Measurements from ENCODE around the gene SH3RF3.

SH3RF3 gene

GRCh38 chr2:109244304-109244582, 115.2 kb downstream of the SH3RF3 start:
- Histone ChIP-seq H3K4me1 (ENCODE audit: control insufficient read depth, insufficient read depth, low read length) (peaks cover 58% of the 10 kb centered on the region), H3K9ac (ENCODE audit: low read depth, low read length) (no peak overlapping the region), H3K4me2 (ENCODE audit: low read length) (no peak overlapping the region), H3K9me3 (replicated peaks; ENCODE audit: low read length) (no peaks in the 10 kb centered on the region), H3K36me3 (ENCODE audit: insufficient read depth, low read length) (no peaks in the 10 kb centered on the region), H3K4me3 (ENCODE audit: low read length) (no peak overlapping the region), H3K27me3 (ENCODE audit: control insufficient read depth, insufficient read depth, low read length) (no peaks in the 10 kb centered on the region)

GRCh38 chr2:109244750-109245382, 115.9 kb downstream of the SH3RF3 start:
- no peaks in the 10 kb centered on the region for H3K27me3 ChIP-seq (ENCODE audit: control insufficient read depth, insufficient read depth, low read length)
- no peak overlapping the region for H3K4me3 ChIP-seq (ENCODE audit: low read length)
- H3K36me3 ChIP-seq (ENCODE audit: insufficient read depth, low read length): no peaks in the 10 kb centered on the region
- peaks cover 52% of the 10 kb centered on the region for H3K4me1 ChIP-seq (ENCODE audit: control insufficient read depth, insufficient read depth, low read length)
- H3K4me2 ChIP-seq (ENCODE audit: low read length): no peak overlapping the region
- no peaks in the 10 kb centered on the region for H3K9me3 ChIP-seq (replicated peaks; ENCODE audit: low read length)
- no peak overlapping the region for H3K9ac ChIP-seq (ENCODE audit: low read depth, low read length)

DNA sequence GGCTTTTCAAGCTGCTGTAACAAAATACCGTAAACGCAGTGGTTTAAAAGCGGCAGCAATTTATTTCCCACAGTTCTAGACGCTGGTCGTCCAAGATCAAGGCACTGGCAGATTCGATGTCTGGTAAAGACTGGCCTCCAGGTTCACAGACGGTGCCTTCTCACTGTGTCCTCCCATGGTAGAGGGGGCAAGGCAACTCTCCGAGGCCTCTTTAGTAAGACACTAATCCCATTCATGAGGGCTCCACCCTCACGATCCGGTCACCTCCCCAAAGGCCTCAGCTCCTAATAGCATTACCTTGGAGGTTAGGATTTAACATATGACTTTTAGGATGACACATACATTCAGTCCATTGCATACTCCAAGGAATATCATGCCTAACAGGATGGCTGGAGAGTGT, 117.2 kb downstream of the SH3RF3 start:
- H3K4me2 ChIP-seq (ENCODE audit: low read length): no peak overlapping the region
- H3K9ac ChIP-seq (ENCODE audit: low read depth, low read length): no peak overlapping the region
- no peaks in the 10 kb centered on the region for H3K27me3 ChIP-seq (ENCODE audit: control insufficient read depth, insufficient read depth, low read length)
- H3K9me3 ChIP-seq (replicated peaks; ENCODE audit: low read length): no peaks in the 10 kb centered on the region
- no peak overlapping the region for H3K4me3 ChIP-seq (ENCODE audit: low read length)
- peaks cover 40% of the 10 kb centered on the region for H3K4me1 ChIP-seq (ENCODE audit: control insufficient read depth, insufficient read depth, low read length)
- H3K36me3 ChIP-seq (ENCODE audit: insufficient read depth, low read length): no peaks in the 10 kb centered on the region

DNA sequence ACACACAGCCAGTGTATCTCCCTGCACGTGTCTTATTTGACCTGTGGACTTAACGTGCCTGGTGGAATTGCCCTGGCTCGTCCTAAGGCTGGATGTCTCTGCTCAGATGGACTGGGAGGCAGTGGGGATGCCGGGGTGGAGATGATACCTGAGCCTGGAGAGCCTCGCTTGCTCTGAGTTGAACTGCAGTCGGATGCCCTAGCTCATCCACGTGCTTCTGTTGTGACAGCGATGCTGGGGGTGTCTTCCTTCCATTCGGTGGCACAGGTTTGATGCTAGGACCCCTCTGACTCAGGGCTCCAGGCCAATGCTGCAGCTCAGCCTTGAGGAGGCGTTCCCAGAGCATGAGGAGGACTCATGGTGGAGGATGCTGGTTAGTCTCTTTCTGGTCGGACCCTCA, 117.6 kb downstream of the SH3RF3 start:
- H3K9me3 ChIP-seq (replicated peaks; ENCODE audit: low read length): no peaks in the 10 kb centered on the region
- no peak overlapping the region for H3K4me2 ChIP-seq (ENCODE audit: low read length)
- peaks cover 35% of the 10 kb centered on the region for H3K4me1 ChIP-seq (ENCODE audit: control insufficient read depth, insufficient read depth, low read length)
- H3K27me3 ChIP-seq (ENCODE audit: control insufficient read depth, insufficient read depth, low read length): no peaks in the 10 kb centered on the region
- no peaks in the 10 kb centered on the region for H3K36me3 ChIP-seq (ENCODE audit: insufficient read depth, low read length)
- no peak overlapping the region for H3K9ac ChIP-seq (ENCODE audit: low read depth, low read length)
- H3K4me3 ChIP-seq (ENCODE audit: low read length): no peak overlapping the region

DNA sequence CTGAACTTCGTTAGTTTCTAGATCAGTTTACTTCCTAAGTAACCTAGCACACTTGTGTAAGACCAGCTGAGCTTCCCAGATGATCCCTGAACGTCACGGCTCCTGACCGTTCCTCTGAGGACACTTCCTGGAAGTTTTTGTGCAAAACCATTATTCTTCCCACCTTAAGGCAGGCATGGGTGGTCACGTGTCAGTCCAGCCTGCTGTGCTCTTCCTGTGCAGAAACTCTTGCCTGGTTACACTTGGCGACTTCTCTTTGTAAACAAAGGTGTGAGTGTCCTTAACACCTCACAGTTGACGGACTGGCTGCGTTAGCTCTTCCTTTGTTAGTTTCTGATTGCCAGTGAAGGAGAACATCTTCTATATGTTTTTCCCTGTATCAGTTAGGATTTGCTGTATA, 118.3 kb downstream of the SH3RF3 start:
- Histone ChIP-seq H3K9me3 (replicated peaks; ENCODE audit: low read length) (no peaks in the 10 kb centered on the region), H3K4me3 (ENCODE audit: low read length) (no peak overlapping the region), H3K4me2 (ENCODE audit: low read length) (no peak overlapping the region), H3K9ac (ENCODE audit: low read depth, low read length) (no peak overlapping the region), H3K36me3 (ENCODE audit: insufficient read depth, low read length) (no peaks in the 10 kb centered on the region), H3K4me1 (ENCODE audit: control insufficient read depth, insufficient read depth, low read length) (peaks cover 28% of the 10 kb centered on the region), H3K27me3 (ENCODE audit: control insufficient read depth, insufficient read depth, low read length) (no peaks in the 10 kb centered on the region)

- Histone ChIP-seq H3K9ac (ENCODE audit: low read depth, low read length) (no peak overlapping the region), H3K4me1 (ENCODE audit: control insufficient read depth, insufficient read depth, low read length) (peaks cover 23% of the 10 kb centered on the region), H3K36me3 (ENCODE audit: insufficient read depth, low read length) (no peaks in the 10 kb centered on the region), H3K4me2 (ENCODE audit: low read length) (no peak overlapping the region), H3K27me3 (ENCODE audit: control insufficient read depth, insufficient read depth, low read length) (no peaks in the 10 kb centered on the region), H3K4me3 (ENCODE audit: low read length) (no peak overlapping the region), H3K9me3 (replicated peaks; ENCODE audit: low read length) (no peaks in the 10 kb centered on the region)
Observed at GRCh38 chr2:109247812-109248211, 118.8 kb downstream of the SH3RF3 start.

DNA sequence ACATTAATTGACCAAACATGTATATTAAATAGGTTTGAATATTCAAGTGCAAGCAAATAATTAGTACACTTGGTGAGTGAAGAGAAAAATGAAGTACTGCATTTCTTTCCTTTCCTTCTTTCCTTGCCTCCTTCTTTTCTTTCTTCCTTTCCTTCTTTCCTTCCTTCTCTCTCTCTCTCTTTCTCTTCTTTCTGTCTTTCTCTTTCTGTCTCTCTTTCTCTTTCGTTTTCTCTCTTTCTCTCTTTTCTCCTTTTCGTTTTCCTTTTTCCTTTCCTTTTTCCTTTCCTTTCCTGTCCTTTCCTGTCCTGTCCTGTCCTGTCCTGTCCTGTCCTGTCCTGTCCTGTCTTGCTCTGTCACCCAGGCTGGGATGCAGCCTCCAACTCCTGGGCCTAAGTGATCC, 119.6 kb downstream of the SH3RF3 start:
- Histone ChIP-seq H3K4me2 (ENCODE audit: low read length) (no peak overlapping the region), H3K27me3 (ENCODE audit: control insufficient read depth, insufficient read depth, low read length) (no peaks in the 10 kb centered on the region), H3K9me3 (replicated peaks; ENCODE audit: low read length) (no peaks in the 10 kb centered on the region), H3K9ac (ENCODE audit: low read depth, low read length) (no peak overlapping the region), H3K36me3 (ENCODE audit: insufficient read depth, low read length) (no peaks in the 10 kb centered on the region), H3K4me1 (ENCODE audit: control insufficient read depth, insufficient read depth, low read length) (peaks cover 20% of the 10 kb centered on the region), H3K4me3 (ENCODE audit: low read length) (no peak overlapping the region)

GRCh38 chr2:109253217-109253616, 124.2 kb downstream of the SH3RF3 start:
- no peaks in the 10 kb centered on the region for H3K36me3 ChIP-seq (ENCODE audit: insufficient read depth, low read length)
- H3K9me3 ChIP-seq (replicated peaks; ENCODE audit: low read length): no peaks in the 10 kb centered on the region
- H3K4me3 ChIP-seq (ENCODE audit: low read length): no peak overlapping the region
- H3K4me1 ChIP-seq (ENCODE audit: control insufficient read depth, insufficient read depth, low read length): peaks cover 20% of the 10 kb centered on the region
- H3K4me2 ChIP-seq (ENCODE audit: low read length): no peak overlapping the region
- H3K27me3 ChIP-seq (ENCODE audit: control insufficient read depth, insufficient read depth, low read length): no peaks in the 10 kb centered on the region
- no peak overlapping the region for H3K9ac ChIP-seq (ENCODE audit: low read depth, low read length)

DNA sequence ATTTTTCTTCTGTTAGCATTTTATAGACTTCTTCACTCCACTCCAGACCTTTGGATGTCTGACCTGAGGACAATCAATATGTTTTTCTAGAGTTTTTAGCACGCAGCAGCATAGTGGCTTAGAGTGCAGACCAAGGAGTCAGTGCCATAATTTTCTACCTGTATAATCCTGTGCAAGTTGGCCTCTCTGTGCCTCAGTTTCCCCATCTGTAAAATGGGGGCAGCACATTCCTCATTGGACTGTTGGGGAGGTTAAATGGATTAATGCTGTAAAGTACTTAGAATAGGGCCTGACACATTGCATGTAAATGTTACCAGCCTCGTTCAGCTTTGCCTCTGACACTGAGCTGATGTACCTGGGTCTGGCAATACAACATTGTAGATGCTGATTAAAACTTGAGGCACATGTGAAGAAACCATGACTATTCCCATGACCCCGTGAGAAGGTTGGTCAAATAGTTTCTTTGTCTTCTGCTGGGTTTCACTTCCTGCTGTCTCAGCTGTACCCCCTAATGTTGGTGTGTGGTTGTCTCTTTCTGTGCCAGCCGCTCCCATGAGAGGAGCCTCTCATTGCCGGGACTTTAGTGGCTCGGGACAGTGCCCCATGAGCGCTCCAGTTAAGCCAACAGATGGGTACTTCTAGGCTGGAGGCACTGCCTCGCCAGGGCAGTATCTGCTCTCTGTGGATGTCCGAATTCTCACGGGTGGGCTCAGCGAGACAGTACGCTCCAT, 125.3 kb downstream of the SH3RF3 start:
- Histone ChIP-seq H3K4me2 (ENCODE audit: low read length) (no peak overlapping the region), H3K4me1 (ENCODE audit: control insufficient read depth, insufficient read depth, low read length) (peaks cover 30% of the 10 kb centered on the region), H3K9ac (ENCODE audit: low read depth, low read length) (no peak overlapping the region), H3K36me3 (ENCODE audit: insufficient read depth, low read length) (no peaks in the 10 kb centered on the region), H3K27me3 (ENCODE audit: control insufficient read depth, insufficient read depth, low read length) (no peaks in the 10 kb centered on the region), H3K4me3 (ENCODE audit: low read length) (no peak overlapping the region), H3K9me3 (replicated peaks; ENCODE audit: low read length) (no peaks in the 10 kb centered on the region)

DNA sequence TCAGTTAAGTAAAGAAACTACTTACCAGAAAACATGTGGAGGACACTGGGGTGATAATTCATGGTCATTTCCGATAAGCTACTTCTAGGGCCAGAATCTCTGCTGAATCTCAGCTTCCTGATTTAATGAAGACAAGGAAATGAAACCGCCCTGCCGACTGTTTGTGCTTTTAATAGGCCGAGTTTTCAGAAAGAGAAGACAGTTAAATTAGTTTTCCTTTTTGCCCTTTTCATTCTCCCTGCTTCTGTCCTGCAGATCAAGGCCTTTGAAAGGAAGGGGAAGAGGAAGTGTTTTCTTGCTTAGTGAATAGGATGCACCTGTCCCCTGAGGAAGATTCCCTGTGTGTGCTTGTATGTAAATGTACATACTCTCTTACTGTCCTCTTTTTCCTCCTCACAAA, 126.6 kb downstream of the SH3RF3 start:
- no peaks in the 10 kb centered on the region for H3K27me3 ChIP-seq (ENCODE audit: control insufficient read depth, insufficient read depth, low read length)
- no peaks in the 10 kb centered on the region for H3K36me3 ChIP-seq (ENCODE audit: insufficient read depth, low read length)
- H3K9ac ChIP-seq (ENCODE audit: low read depth, low read length): no peak overlapping the region
- H3K4me1 ChIP-seq (ENCODE audit: control insufficient read depth, insufficient read depth, low read length): peaks cover 30% of the 10 kb centered on the region
- no peak overlapping the region for H3K4me2 ChIP-seq (ENCODE audit: low read length)
- H3K4me3 ChIP-seq (ENCODE audit: low read length): no peak overlapping the region
- no peaks in the 10 kb centered on the region for H3K9me3 ChIP-seq (replicated peaks; ENCODE audit: low read length)

GRCh38 chr2:109256111-109256510, 127.1 kb downstream of the SH3RF3 start:
- H3K9me3 ChIP-seq (replicated peaks; ENCODE audit: low read length): no peaks in the 10 kb centered on the region
- H3K36me3 ChIP-seq (ENCODE audit: insufficient read depth, low read length): no peaks in the 10 kb centered on the region
- H3K4me3 ChIP-seq (ENCODE audit: low read length): no peak overlapping the region
- no peaks in the 10 kb centered on the region for H3K27me3 ChIP-seq (ENCODE audit: control insufficient read depth, insufficient read depth, low read length)
- no peak overlapping the region for H3K9ac ChIP-seq (ENCODE audit: low read depth, low read length)
- peaks cover 30% of the 10 kb centered on the region for H3K4me1 ChIP-seq (ENCODE audit: control insufficient read depth, insufficient read depth, low read length)
- no peak overlapping the region for H3K4me2 ChIP-seq (ENCODE audit: low read length)

DNA sequence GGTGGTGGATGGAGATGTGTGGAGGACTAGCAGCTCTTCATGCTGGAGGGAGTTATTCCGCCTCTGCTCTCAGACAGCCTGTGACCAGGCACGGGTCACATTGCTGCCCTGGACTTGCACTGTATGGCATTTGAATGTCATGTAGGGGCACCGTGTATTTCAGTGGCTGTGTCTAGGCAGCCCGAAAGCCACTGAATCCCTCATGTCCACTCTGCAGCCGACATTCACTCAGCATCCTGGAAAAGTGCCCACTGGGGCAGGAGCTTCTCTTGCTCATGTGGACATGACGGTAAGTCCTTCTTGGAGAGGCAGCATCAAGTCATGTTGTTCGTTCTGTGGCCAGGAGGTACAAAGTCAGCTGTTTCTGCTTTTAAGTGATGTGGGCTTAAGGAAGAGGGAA, 127.9 kb downstream of the SH3RF3 start:
- peak overlapping the region; percentile 16 for H3K4me2 ChIP-seq (ENCODE audit: low read length)
- H3K4me3 ChIP-seq (ENCODE audit: low read length): no peak overlapping the region
- no peak overlapping the region for H3K9ac ChIP-seq (ENCODE audit: low read depth, low read length)
- no peaks in the 10 kb centered on the region for H3K9me3 ChIP-seq (replicated peaks; ENCODE audit: low read length)
- no peaks in the 10 kb centered on the region for H3K27me3 ChIP-seq (ENCODE audit: control insufficient read depth, insufficient read depth, low read length)
- peaks cover 30% of the 10 kb centered on the region for H3K4me1 ChIP-seq (ENCODE audit: control insufficient read depth, insufficient read depth, low read length)
- H3K36me3 ChIP-seq (ENCODE audit: insufficient read depth, low read length): no peaks in the 10 kb centered on the region

Measured in skeletal muscle satellite cell (primary cell).